Heart right ventricle (tissue), 16 donors: Measurements from ENCODE around the gene PLAGL2. TPM values are rescaled to one million over a fixed set of nuclear protein-coding genes. Genes with fewer than 3 reads are reported as not detected.

Source experiments
- ATAC-seq, 8 donors: fragments of 200-7000 bp; cut with Tn5 transposase; one replicate each; pipeline ENCODE4 v1.9.1; 2020; ENCODE audit warnings: mild to moderate bottlenecking in 8 of 8, moderate library complexity in 8 of 8, moderate number of reproducible peaks in 1 of 8
- DNase-seq, 2 donors: peaks; one replicate each; pipeline ENCODE4 v3.0.0-alpha.2; 2020
- H3K27ac ChIP-seq, 10 donors: fragments of 200-600 bp; sonication (generic) in 2 of 10; one replicate each; pipeline versions ENCODE4 v1.5.0 to v1.8.0; 2020 to 2022; ENCODE audit warnings: mild to moderate bottlenecking in 3 of 10
- H3K27me3 ChIP-seq, 7 donors: fragments of 200-600 bp; one replicate each; pipeline ENCODE4 v1.8.0; 2021 to 2022; ENCODE audit warnings: mild to moderate bottlenecking in 2 of 7
- H3K36me3 ChIP-seq, 9 donors: fragments of 200-600 bp; sonication (generic) in 1 of 9; one replicate each; pipeline versions ENCODE4 v1.5.0 to v1.8.0; 2020 to 2022; ENCODE audit warnings: mild to moderate bottlenecking in 2 of 9
- H3K4me1 ChIP-seq, 9 donors: fragments of 200-600 bp; sonication (generic) in 1 of 9; one replicate each; pipeline versions ENCODE4 v1.5.0 to v1.8.0; 2020 to 2022; ENCODE audit warnings: mild to moderate bottlenecking in 4 of 9
- H3K4me3 ChIP-seq, 10 donors: fragments of 200-600 bp; sonication (generic) in 2 of 10; one replicate each; pipeline versions ENCODE4 v1.5.0 to v1.8.0; 2020 to 2022; ENCODE audit warnings: mild to moderate bottlenecking in 7 of 10, moderate library complexity in 2 of 10
- H3K9me3 ChIP-seq, 11 donors: fragments of 200-600 bp in 10 of 11; sonication (generic) in 2 of 11; one replicate each; pipeline versions ENCODE4 v1.5.0 to v1.8.0; 2013 to 2022; ENCODE audit warnings: mild to moderate bottlenecking in 2 of 11, control low read depth in 1 of 11, moderate library complexity in 1 of 11
- CTCF ChIP-seq, 9 donors: fragments of 200-600 bp; sonication (generic) in 2 of 9; IDR thresholded peaks; one replicate each; pipeline versions ENCODE4 v1.5.0 to v1.8.0; 2021 to 2022; ENCODE audit warnings: antibody characterized with exemption in 9 of 9, mild to moderate bottlenecking in 5 of 9, moderate library complexity in 1 of 9
- WGBS, 2 donors: extraction: QIAGEN DNeasy Blood & Tissue Kit; methylation state at CpG; one replicate each; pipeline ENCODE4 v1.1.7; 2013; ENCODE audit warnings: inconsistent platforms in 1 of 2; 5-methylcytosine and 5-hydroxymethylcytosine counted together
- intact Hi-C, 10 donors: fragments of 100-400 bp; cut with DNase I; formaldehyde crosslinking; loops; one replicate each; pipeline versions ENCODE4 v1.11.1 to v1.14.2; 2022
- polyA plus RNA-seq, 2 donors: library from polyadenylated mRNA; stranded (reverse); fragments of 200-250 nt; gene quantifications; one replicate each; pipeline ENCODE4 v1.2.3, GENCODE V29; 2013
- total RNA-seq, 10 donors: library from RNA; stranded (reverse); fragmentation: NEBNext Ultra II Directional in 3 of 10; extraction: Animal tissue kit (Norgen Biotek cat#: 25700) in 3 of 10; gene quantifications; one replicate each; pipeline versions ENCODE4 v1.2.1 to v1.2.4, GENCODE V29; 2021 to 2023
- donor health status: Arrhythmogenic right ventricular cardiomyopathy.
- donor health status: ischemic (EF 13 %, LVEDD 7.1; RV severe dilation, severe dysfunction).
- donor health status: healthy with polysubstance abuse.
- donor health status: DM: no; HTN: yes; CAD: no.
- donor health status: DM: no; HTN: no; CAD: no.
- donor health status: ischemic (EF 25% LVEDD 6.9; RV normal size, moderate dysfunction).
- donor health status: ischemic (EF 25% LVEDD 5.7; RV mildly dilated, moderate dysfunction).
- donor health status: healthy.
- donor health status: DM: yes; HTN: yes; CAD: no.
- donor health status: Ischemic cardiomyopathy.
- donor health status: ischemic (EF 35%, LVEDD 5.7; RV mildly dilated, moderate dysfunction).
- donor health status: nonischemic (EF 11% LVEDD 7.7; RV severe dilation, severe dysfunction).
- donor health status: DM: yes; HTN: yes; CAD: no.
- donor health status: PGD.
- donor health status: ischemic (EF 29% LVEDD 5.4; RV normal size, mild dysfunction).
- donor health status: nonischemic (EF 23%, LVEDD 6.1; RV moderate dilation, normal function).

PLAGL2 gene
- total and polyA plus RNA-seq, 12 donors = 1.7 to 12.3 (median 7.5) TPM

GRCh38 chr20:32144898-32145662 is 62.5 kb downstream of the PLAGL2 start:
- DNase-seq (no peak), ATAC-seq (no peak)
- intact Hi-C loops = no loop called here
- Histone ChIP-seq H3K9me3 (no peaks in the 10 kb centered on the region), H3K4me1 (no peaks in the 10 kb centered on the region), H3K27ac (no peak overlapping the region), H3K36me3 (peaks cover 3 to 100% (median 82%) of the 10 kb centered on the region in 9 donors), H3K4me3 (no peak overlapping the region), H3K27me3 (no peaks in the 10 kb centered on the region)
- 94 to 96% methylated on average over 8 of the region's 8 CpGs for WGBS, 2 donors
- no peak for TF ChIP-seq CTCF (IDR thresholded peaks at IDR 0.05)

GRCh38 chr20:32142991-32143390 is 64.6 kb downstream of the PLAGL2 start:
- intact Hi-C loops = no loop called here
- WGBS, 2 donors = 95 to 97% methylated on average over 15 of the region's 15 CpGs

More at GRCh38 chr20:32142991-32143390, 64.6 kb downstream of the PLAGL2 start:
- peaks cover 3 to 100% (median 82%) of the 10 kb centered on the region in 9 donors for H3K36me3 ChIP-seq
- H3K27ac ChIP-seq = no peak overlapping the region
- H3K4me3 ChIP-seq = no peak overlapping the region
- ATAC-seq = no peak
- no peaks in the 10 kb centered on the region for H3K9me3 ChIP-seq
- no peaks in the 10 kb centered on the region for H3K4me1 ChIP-seq
- no peaks in the 10 kb centered on the region for H3K27me3 ChIP-seq
- no peak for TF ChIP-seq CTCF (IDR thresholded peaks at IDR 0.05)
- DNase-seq = no peak

Other genes with a start within 250 kb of the PLAGL2 start
- not detected for gene XKR7, start 239.6 kb downstream of the PLAGL2 start, total RNA-seq
- not detected for gene XKR7, start 239.6 kb downstream of the PLAGL2 start, polyA plus RNA-seq
- 10 to 100 TPM in 1 of 10 donors, 1 to 10 TPM in 9; 4.9 to 10.7 (median 7.4) TPM for gene CCM2L, start 197.3 kb downstream of the PLAGL2 start, total RNA-seq
- gene CCM2L, start 197.3 kb downstream of the PLAGL2 start, polyA plus RNA-seq = 10 to 100 TPM; 12.9 to 26.8 TPM
- 10 to 100 TPM in 1 of 10 donors, 1 to 10 TPM in 9; 1.6 to 22.9 (median 3.0) TPM for gene HCK, start 155.5 kb downstream of the PLAGL2 start, total RNA-seq
- gene HCK, start 155.5 kb downstream of the PLAGL2 start, polyA plus RNA-seq = 1 to 10 TPM; 2.3 to 3.7 TPM
- 10 to 100 TPM; 27.9 to 36.0 (median 31.6) TPM for gene TM9SF4, start 98.0 kb downstream of the PLAGL2 start, total RNA-seq
- 10 to 100 TPM; 19.2 to 21.1 TPM for gene TM9SF4, start 98.0 kb downstream of the PLAGL2 start, polyA plus RNA-seq
- gene POFUT1, start 137 bp upstream of the PLAGL2 start, total RNA-seq = 10 to 100 TPM; 25.9 to 32.9 (median 27.9) TPM
- gene POFUT1, start 137 bp upstream of the PLAGL2 start, polyA plus RNA-seq = 10 to 100 TPM in 1 of 2 donors, 1 to 10 TPM in 1; 9.7 to 11.7 TPM
- gene KIF3B, start 69.9 kb upstream of the PLAGL2 start, total RNA-seq = 10 to 100 TPM in 9 of 10 donors, 1 to 10 TPM in 1; 9.2 to 16.3 (median 11.5) TPM
- 1 to 10 TPM; 4.7 to 8.4 TPM for gene KIF3B, start 69.9 kb upstream of the PLAGL2 start, polyA plus RNA-seq
- 10 to 100 TPM; 23.1 to 39.4 (median 29.4) TPM for gene ASXL1, start 150.6 kb upstream of the PLAGL2 start, total RNA-seq
- 10 to 100 TPM; 10.0 to 27.1 TPM for gene ASXL1, start 150.6 kb upstream of the PLAGL2 start, polyA plus RNA-seq